ENCODE results near the gene ZNF217.
"Not testable (repeated sequence)": the region's sequence is repeated elsewhere in the genome, so short reads cannot be mapped to it uniquely, and the experiment has no call there.

ZNF217 gene

GRCh38 chr20:53593466-53594007, at the start of gene ZNF217:
ZNF217 (minus strand) TSS chr20:53593839; CDS start chr20:53582826, 11,013 bp downstream.
- DNase-seq (ENCODE audit: low spot score), result not testable (repeated sequence)

GRCh38 chr20:53643031-53643832, 49.6 kb upstream of the ZNF217 start:
- peak; percentile 69 for DNase-seq (ENCODE audit: low spot score)

GRCh38 chr20:53642196-53643030, 48.8 kb upstream of the ZNF217 start:
- DNase-seq (ENCODE audit: low spot score), result no peak

- no peak for DNase-seq (ENCODE audit: low spot score)
These were observed 46.2 kb upstream of the ZNF217 start for GRCh38 chr20:53639647-53640440.

GRCh38 chr20:53639128-53639527, 45.5 kb upstream of the ZNF217 start:
- no peak for DNase-seq (ENCODE audit: low spot score)

GRCh38 chr20:53637310-53637709, 43.7 kb upstream of the ZNF217 start:
- not testable (repeated sequence) for DNase-seq (ENCODE audit: low spot score)

GRCh38 chr20:53636540-53637097, 43.0 kb upstream of the ZNF217 start:
- DNase-seq (ENCODE audit: low spot score), result no peak

- DNase-seq (ENCODE audit: low spot score), result no peak
These were observed 41.6 kb upstream of the ZNF217 start for GRCh38 chr20:53635221-53635620.

GRCh38 chr20:53631909-53632662, 38.4 kb upstream of the ZNF217 start:
- DNase-seq (ENCODE audit: low spot score), result no peak

GRCh38 chr20:53629436-53629835, 35.8 kb upstream of the ZNF217 start:
- DNase-seq (ENCODE audit: low spot score), result no peak

GRCh38 chr20:53628758-53629157, 35.1 kb upstream of the ZNF217 start:
- DNase-seq (ENCODE audit: low spot score), result not testable (repeated sequence)

- no peak for DNase-seq (ENCODE audit: low spot score)
These were observed 34.4 kb upstream of the ZNF217 start for GRCh38 chr20:53628076-53628475.

- not testable (repeated sequence) for DNase-seq (ENCODE audit: low spot score)
These were observed 33.4 kb upstream of the ZNF217 start for GRCh38 chr20:53627001-53627400.

GRCh38 chr20:53626584-53626983, 32.9 kb upstream of the ZNF217 start:
- DNase-seq (ENCODE audit: low spot score), result no peak

- DNase-seq (ENCODE audit: low spot score), result no peak
These were observed 31.9 kb upstream of the ZNF217 start for GRCh38 chr20:53625311-53626129.

- not testable (repeated sequence) for DNase-seq (ENCODE audit: low spot score)
These were observed 31.2 kb upstream of the ZNF217 start for GRCh38 chr20:53624927-53625250.

- DNase-seq (ENCODE audit: low spot score), result peak; percentile 77
These were observed 30.0 kb upstream of the ZNF217 start for GRCh38 chr20:53623454-53624211.

- DNase-seq (ENCODE audit: low spot score), result no peak
These were observed 29.5 kb upstream of the ZNF217 start for GRCh38 chr20:53623134-53623453.
